OCI-LY3 (cell line): ENCODE measurements around the gene TMEM167A.

Experiments used
- CTCF ChIP-seq: fragments of 200-600, 300-600 bp; sonication (generic); IDR thresholded peaks from 2 replicates; pipeline ENCODE4 v1.5.1; 2014; ENCODE audit warnings: antibody characterized with exemption, low read length, low read depth
- EZH2phosphoT487 ChIP-seq: fragments of 200-600 bp; shearing (Covaris generic); IDR thresholded peaks from 2 replicates; pipeline ENCODE4 v1.6.1; 2018; ENCODE audit warnings: antibody characterized with exemption, mixed run types, low read depth

GRCh38 chr5:83044926-83045325 lies 32.3 kb downstream of the TMEM167A start:
- TF ChIP-seq CTCF (no peak), EZH2phosphoT487 (no peak)
